Hepatocyte (in vitro differentiated cells): ENCODE results near the gene ADCYAP1.

ENCODE experiments used
- EZH2 ChIP-seq: fragments of 200-600 bp; sonication (generic); IDR thresholded peaks from 2 replicates; pipeline ENCODE4 v1.6.1; 2016; ENCODE audit warnings: antibody characterized with exemption, mild to moderate bottlenecking, borderline replicate concordance
- TF ChIP-seq, protein P1 (sequence below): fragments of 200-600 bp; sonication (generic); IDR thresholded peaks from 2 replicates; pipeline ENCODE4 v1.5.1; 2016; ENCODE audit warnings: antibody characterized with exemption, mild to moderate bottlenecking; ENCODE audit not compliant: poor library complexity

DNA sequence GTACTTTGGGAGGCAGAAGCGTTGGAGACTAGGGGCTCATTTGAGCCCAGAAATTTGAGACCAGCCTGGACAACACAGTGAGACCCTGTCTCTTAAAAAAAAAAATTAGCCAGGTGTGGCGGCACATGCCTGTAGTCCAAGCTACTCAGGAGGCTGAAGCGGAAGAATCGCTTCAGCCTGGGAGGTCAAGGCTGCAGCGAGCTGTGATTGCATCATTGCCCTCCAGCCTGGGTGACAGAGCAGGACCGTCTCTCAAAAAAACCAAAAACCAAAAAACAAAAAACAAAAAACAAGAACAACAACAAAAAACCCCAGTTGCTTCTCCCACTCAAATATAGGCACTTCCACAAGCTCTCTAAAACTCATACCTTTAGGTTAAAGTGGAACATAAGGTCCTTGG, 27.4 kb upstream of the ADCYAP1 start:
- TF ChIP-seq EZH2, result no peak
- TF ChIP-seq, protein P1, sequence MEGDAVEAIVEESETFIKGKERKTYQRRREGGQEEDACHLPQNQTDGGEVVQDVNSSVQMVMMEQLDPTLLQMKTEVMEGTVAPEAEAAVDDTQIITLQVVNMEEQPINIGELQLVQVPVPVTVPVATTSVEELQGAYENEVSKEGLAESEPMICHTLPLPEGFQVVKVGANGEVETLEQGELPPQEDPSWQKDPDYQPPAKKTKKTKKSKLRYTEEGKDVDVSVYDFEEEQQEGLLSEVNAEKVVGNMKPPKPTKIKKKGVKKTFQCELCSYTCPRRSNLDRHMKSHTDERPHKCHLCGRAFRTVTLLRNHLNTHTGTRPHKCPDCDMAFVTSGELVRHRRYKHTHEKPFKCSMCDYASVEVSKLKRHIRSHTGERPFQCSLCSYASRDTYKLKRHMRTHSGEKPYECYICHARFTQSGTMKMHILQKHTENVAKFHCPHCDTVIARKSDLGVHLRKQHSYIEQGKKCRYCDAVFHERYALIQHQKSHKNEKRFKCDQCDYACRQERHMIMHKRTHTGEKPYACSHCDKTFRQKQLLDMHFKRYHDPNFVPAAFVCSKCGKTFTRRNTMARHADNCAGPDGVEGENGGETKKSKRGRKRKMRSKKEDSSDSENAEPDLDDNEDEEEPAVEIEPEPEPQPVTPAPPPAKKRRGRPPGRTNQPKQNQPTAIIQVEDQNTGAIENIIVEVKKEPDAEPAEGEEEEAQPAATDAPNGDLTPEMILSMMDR, result no peak
